Measurements from ENCODE around the gene SUCNR1.
"Not testable (repeated sequence)": the region's sequence is repeated elsewhere in the genome, so short reads cannot be mapped to it uniquely, and the experiment has no call there.

SUCNR1 gene

GRCh38 chr3:151874079-151874478 lies 636 bp downstream of the SUCNR1 start:
- not testable (repeated sequence) for DNase-seq

GRCh38 chr3:151875759-151876158 lies 2.3 kb downstream of the SUCNR1 start:
- DNase-seq: no peak

- no peak for DNase-seq
Observed at GRCh38 chr3:151877269-151877668, 3.8 kb downstream of the SUCNR1 start.

- no peak for DNase-seq
Observed at GRCh38 chr3:151878465-151878864, 5.0 kb downstream of the SUCNR1 start.

GRCh38 chr3:151879037-151879436 lies 5.6 kb downstream of the SUCNR1 start:
- no peak for DNase-seq

- DNase-seq: no peak
Observed at GRCh38 chr3:151879679-151880415, 6.4 kb downstream of the SUCNR1 start.

- no peak for DNase-seq
Observed at GRCh38 chr3:151880416-151880690, 6.9 kb downstream of the SUCNR1 start.

- no peak for DNase-seq
Observed at GRCh38 chr3:151881137-151881536, 7.7 kb downstream of the SUCNR1 start.

GRCh38 chr3:151885397-151885796 lies 12.0 kb downstream of the SUCNR1 start:
- not testable (repeated sequence) for DNase-seq

- not testable (repeated sequence) for DNase-seq
Observed at GRCh38 chr3:151887450-151888211, 14.2 kb downstream of the SUCNR1 start.

GRCh38 chr3:151890721-151891141 lies 17.3 kb downstream of the SUCNR1 start:
- DNase-seq: no peak

- no peak for DNase-seq
Observed at GRCh38 chr3:151891721-151892120, 18.3 kb downstream of the SUCNR1 start.

- DNase-seq: no peak
Observed at GRCh38 chr3:151894219-151894618, 20.8 kb downstream of the SUCNR1 start.

GRCh38 chr3:151895478-151896241 lies 22.2 kb downstream of the SUCNR1 start:
- no peak for DNase-seq

- DNase-seq: no peak
Observed at GRCh38 chr3:151896246-151897012, 23.0 kb downstream of the SUCNR1 start.

GRCh38 chr3:151898121-151898520 lies 24.7 kb downstream of the SUCNR1 start:
- DNase-seq: not testable (repeated sequence)

GRCh38 chr3:151898564-151899261 lies 25.3 kb downstream of the SUCNR1 start:
- not testable (repeated sequence) for DNase-seq

GRCh38 chr3:151899996-151900395 lies 26.6 kb downstream of the SUCNR1 start:
- no peak for DNase-seq

- no peak for DNase-seq
Observed at GRCh38 chr3:151900460-151900859, 27.0 kb downstream of the SUCNR1 start.

GRCh38 chr3:151900884-151901643 lies 27.6 kb downstream of the SUCNR1 start:
- DNase-seq: no peak

- DNase-seq: no peak
Observed at GRCh38 chr3:151901644-151902285, 28.3 kb downstream of the SUCNR1 start.
